HG02938 (cell line): ENCODE results near the gene DNAAF2.
"Not testable (repeated sequence)": the region's sequence is repeated elsewhere in the genome, so short reads cannot be mapped to it uniquely, and the experiment has no call there.

ENCODE experiments used
- ATAC-seq: cut with Tn5 transposase; IDR thresholded peaks from one replicate; pipeline ENCODE4 v1.9.1; 2021; ENCODE audit warnings: mild to moderate bottlenecking, moderate library complexity; ENCODE audit not compliant: unreplicated experiment

The DNAAF2 gene

DNA sequence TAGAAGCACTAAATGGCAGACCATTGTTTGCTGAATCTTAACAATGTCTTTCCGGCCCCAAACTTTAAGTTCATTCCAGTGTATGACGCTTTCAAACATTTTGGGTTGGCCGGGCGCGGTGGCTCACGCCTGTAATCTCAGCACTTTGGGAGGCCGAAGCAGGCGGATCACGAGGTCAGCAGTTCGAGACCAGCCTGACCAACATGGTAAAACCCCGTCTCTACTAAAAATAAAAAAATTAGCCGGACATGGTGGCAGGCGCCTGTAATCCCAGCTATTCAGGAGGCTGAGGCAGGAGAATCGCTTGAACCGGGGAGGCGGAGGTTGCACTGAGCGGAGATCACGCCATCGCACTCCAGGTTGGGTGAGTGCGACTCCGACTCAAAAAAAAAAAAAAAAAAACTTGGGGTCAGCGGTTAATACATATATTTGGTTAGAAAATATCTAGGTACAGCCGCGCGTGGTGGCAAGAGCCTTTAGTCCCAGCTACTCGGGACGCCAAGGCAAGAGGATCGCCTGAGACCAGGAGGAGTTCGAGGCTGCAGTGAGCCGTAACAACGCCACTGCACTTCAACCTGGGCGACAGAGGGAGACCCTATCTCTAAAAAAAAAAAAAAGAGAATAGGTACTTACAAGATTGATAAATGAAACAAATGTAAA is 49.9 kb downstream of the DNAAF2 start:
- not testable (repeated sequence) for ATAC-seq

DNA sequence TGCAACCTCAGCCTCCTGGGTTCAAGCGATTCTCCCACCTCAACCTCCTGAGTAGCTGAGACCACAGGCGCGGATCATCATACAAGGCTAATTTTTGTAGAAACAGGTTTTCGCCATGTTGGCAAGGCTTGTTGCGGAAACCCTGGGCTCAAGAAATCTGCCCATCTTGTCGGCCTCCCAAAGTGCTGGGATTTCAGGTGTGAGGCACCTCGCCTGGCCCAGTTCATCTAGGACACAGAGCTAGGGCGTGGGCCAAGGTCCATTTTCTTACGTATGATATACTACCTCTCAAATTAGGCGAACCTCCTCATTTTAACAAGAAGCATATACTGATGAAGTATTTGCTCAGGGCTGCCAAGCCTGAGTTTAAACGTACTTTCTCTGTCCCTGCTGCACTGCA is 51.0 kb downstream of the DNAAF2 start:
- no peak for ATAC-seq

DNA sequence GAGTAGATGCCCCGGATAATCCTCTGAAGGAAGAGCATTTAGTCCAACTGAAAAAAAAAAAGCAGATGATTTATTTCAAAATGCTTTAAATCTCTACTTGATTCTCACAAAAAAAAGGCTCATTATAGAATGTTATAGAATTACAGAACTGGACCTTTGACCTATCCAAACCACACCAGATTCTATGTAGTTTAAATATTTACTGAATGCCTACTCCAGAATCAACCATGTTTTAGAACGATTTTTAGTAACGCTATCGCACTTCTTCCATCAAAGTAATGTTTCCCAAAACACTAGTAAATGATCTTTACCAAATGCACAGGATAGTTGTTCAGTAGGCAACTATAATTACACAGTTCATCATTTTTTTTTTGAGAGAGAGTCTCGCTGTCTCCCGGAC is 51.4 kb downstream of the DNAAF2 start:
- ATAC-seq = no peak

DNA sequence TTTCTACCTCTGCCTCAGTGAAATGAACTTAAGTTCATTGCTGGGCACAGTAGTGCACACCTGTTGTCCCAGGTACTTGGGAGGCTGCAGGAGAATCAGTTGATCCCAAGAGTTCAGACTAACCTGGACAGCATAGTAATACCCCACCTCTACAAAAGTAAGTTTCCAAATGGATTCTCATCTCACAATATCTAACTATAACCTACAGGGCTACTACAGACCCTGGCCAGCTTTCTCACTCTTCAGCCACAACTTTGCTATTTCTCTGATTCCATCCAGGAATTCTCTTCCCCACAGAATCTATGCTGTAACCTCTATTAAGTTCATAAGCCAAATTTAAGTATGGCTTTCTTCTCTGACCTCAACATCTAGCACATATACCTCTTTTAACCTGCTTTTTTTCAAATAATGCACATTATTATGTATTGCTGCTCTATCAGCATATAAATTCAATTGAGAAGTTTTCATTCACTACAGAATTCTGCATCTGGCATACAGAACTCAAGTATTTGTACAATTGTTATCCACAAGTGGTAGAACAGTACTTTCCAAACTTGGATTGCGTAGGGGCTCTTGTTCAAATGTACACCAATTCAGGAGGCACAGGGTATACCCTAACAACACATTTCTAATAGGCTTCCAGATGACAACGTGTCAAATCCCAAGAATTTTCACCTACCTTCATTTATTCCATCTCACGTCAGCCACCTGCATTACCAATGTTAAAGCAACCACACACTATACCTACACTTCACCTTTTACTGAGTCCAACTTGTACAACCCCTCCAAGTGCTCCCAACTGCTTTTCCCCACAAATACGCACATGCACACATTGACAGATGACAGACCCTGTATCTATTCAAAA is 52.7 kb downstream of the DNAAF2 start:
- ATAC-seq = no peak

DNA sequence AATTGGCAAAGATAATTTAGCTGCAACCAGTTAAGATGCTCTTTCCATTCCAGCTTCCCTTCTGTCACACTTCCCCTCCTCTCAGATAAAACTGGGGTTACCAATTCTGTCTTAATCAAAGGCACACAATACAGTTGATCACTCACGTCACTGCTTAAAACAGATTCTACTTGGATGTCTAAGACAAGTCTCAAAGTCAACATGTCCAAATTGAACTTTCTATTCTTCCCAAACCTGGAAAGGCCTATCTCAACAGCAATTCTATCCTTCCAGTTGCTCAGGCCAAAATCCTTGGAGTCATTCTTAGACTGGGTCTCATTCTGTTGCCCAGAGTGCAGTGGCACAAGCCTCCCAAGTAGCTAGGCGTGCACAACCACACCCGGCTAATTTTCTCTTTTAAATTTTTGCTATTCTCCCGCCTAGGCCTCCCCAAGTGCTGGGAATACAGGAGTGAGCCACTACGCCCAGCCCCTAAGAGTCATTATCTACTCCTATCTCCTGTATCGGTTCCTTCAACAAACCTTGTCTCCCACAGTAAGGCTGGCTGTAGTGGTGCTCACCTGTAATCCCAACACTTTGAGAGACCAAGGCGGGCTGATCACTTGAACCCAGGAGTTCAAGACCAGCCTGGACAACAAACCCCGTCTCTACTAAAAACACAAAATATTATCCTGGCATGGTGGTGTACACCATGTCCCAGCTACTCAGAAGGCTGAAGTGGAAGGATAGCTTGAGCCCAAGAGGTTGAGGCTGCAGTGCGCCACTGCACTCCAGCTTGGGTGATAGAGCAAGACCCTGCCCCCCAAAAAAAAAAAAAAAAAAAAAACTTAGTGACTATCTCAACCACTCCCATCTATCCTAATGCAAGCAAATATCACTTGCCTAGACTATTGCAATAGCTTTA is 53.6 kb downstream of the DNAAF2 start:
- ATAC-seq = no peak

DNA sequence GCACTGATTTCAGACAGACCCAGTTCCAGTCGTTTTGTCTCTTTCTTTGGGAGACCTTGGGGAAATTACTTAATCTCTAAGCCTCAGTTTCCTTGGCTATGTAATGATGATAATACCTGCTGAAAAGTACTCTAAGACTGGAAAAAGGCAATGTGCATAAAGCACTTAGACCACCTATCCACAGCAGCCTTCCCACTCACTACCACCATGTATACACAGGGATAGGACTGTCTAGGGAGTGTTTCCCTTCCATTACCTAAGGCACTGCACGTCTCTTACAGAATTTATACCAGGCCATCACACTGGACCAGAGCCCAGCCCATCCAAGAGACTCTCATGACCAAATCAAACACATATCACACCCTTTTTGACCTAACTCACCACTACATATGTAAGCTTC is 55.2 kb downstream of the DNAAF2 start:
- ATAC-seq = no peak

DNA sequence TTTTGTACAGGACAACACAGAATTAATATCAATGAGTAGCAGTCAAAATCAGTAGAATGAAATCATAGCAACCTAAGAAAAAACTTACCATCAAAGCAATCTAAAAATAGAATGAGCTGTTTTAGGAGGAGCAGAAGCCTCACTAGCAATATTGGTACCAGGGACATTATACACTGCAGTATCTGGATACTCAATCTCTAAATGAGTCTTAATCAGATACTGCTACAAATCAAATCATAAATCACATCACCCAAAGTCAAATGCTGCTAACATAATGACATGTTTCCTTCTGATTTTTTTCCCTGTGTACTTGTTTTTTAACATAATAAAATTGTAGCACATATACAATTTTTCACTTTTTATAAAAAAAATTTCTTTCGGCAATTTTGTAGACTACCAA is 56.9 kb downstream of the DNAAF2 start:
- no peak for ATAC-seq
